Skeletal muscle satellite cell (primary cell): ENCODE measurements around the gene WNT3A.

Experiments
- H3K27me3 ChIP-seq: 2 replicates; pipeline ENCODE4 v1.7.0; 2013; ENCODE audit warnings: low read length; ENCODE audit not compliant: control insufficient read depth, insufficient read depth
- H3K36me3 ChIP-seq: 2 replicates; pipeline ENCODE4 v1.7.0; 2013; ENCODE audit warnings: mild to moderate bottlenecking, control low read depth, low read length; ENCODE audit not compliant: insufficient read depth
- H3K4me1 ChIP-seq: 2 replicates; pipeline ENCODE4 v1.7.0; 2013; ENCODE audit warnings: low read length; ENCODE audit not compliant: control insufficient read depth, insufficient read depth
- H3K4me2 ChIP-seq: 2 replicates; pipeline ENCODE4 v1.7.0; 2013; ENCODE audit warnings: mild to moderate bottlenecking, low read length
- H3K4me3 ChIP-seq: 2 replicates; pipeline ENCODE4 v1.7.0; 2013; ENCODE audit warnings: low read length
- H3K9ac ChIP-seq: 2 replicates; pipeline ENCODE4 v1.7.0; 2013; ENCODE audit warnings: mild to moderate bottlenecking, low read depth, low read length, moderate library complexity
- H3K9me3 ChIP-seq: replicated peaks from 2 replicates; pipeline ENCODE4 v1.7.0; 2013; ENCODE audit warnings: mild to moderate bottlenecking, control low read depth, low read length

Gene WNT3A

GRCh38 chr1:228039006-228039903 lies 32.5 kb downstream of the WNT3A start:
- no peaks in the 10 kb centered on the region for H3K36me3 ChIP-seq
- no peaks in the 10 kb centered on the region for H3K4me1 ChIP-seq
- no peaks in the 10 kb centered on the region for H3K9me3 ChIP-seq
- no peak overlapping the region for H3K4me3 ChIP-seq
- no peak overlapping the region for H3K9ac ChIP-seq
- H3K27me3 ChIP-seq = peaks cover 42% of the 10 kb centered on the region
- no peak overlapping the region for H3K4me2 ChIP-seq

GRCh38 chr1:228039986-228040385 lies 33.2 kb downstream of the WNT3A start:
- H3K4me3 ChIP-seq = no peak overlapping the region
- H3K9ac ChIP-seq = no peak overlapping the region
- H3K4me1 ChIP-seq = no peaks in the 10 kb centered on the region
- peaks cover 47% of the 10 kb centered on the region for H3K27me3 ChIP-seq
- H3K36me3 ChIP-seq = no peaks in the 10 kb centered on the region
- no peaks in the 10 kb centered on the region for H3K9me3 ChIP-seq
- H3K4me2 ChIP-seq = no peak overlapping the region

GRCh38 chr1:228041316-228041715 lies 34.5 kb downstream of the WNT3A start:
- no peaks in the 10 kb centered on the region for H3K4me1 ChIP-seq
- no peaks in the 10 kb centered on the region for H3K9me3 ChIP-seq
- H3K4me3 ChIP-seq = no peak overlapping the region
- H3K4me2 ChIP-seq = no peak overlapping the region
- H3K36me3 ChIP-seq = no peaks in the 10 kb centered on the region
- no peak overlapping the region for H3K9ac ChIP-seq
- H3K27me3 ChIP-seq = peaks cover 43% of the 10 kb centered on the region

GRCh38 chr1:228042508-228042907 lies 35.7 kb downstream of the WNT3A start:
- H3K4me2 ChIP-seq = no peak overlapping the region
- H3K4me3 ChIP-seq = no peak overlapping the region
- H3K4me1 ChIP-seq = no peaks in the 10 kb centered on the region
- H3K9me3 ChIP-seq = no peaks in the 10 kb centered on the region
- no peak overlapping the region for H3K9ac ChIP-seq
- H3K27me3 ChIP-seq = peaks cover 39% of the 10 kb centered on the region
- no peaks in the 10 kb centered on the region for H3K36me3 ChIP-seq

GRCh38 chr1:228043281-228043848 lies 36.6 kb downstream of the WNT3A start:
- H3K9ac ChIP-seq = no peak overlapping the region
- H3K4me1 ChIP-seq = no peaks in the 10 kb centered on the region
- H3K4me3 ChIP-seq = no peak overlapping the region
- H3K4me2 ChIP-seq = no peak overlapping the region
- no peaks in the 10 kb centered on the region for H3K9me3 ChIP-seq
- H3K36me3 ChIP-seq = no peaks in the 10 kb centered on the region
- H3K27me3 ChIP-seq = peaks cover 38% of the 10 kb centered on the region

- H3K36me3 ChIP-seq = no peaks in the 10 kb centered on the region
- no peaks in the 10 kb centered on the region for H3K4me1 ChIP-seq
- H3K4me2 ChIP-seq = no peak overlapping the region
- no peaks in the 10 kb centered on the region for H3K9me3 ChIP-seq
- H3K9ac ChIP-seq = no peak overlapping the region
- H3K4me3 ChIP-seq = no peak overlapping the region
- peaks cover 28% of the 10 kb centered on the region for H3K27me3 ChIP-seq
Measured at GRCh38 chr1:228044961-228045360, 38.2 kb downstream of the WNT3A start.

GRCh38 chr1:228045405-228045804 lies 38.6 kb downstream of the WNT3A start:
- Histone ChIP-seq H3K27me3 (peaks cover 27% of the 10 kb centered on the region), H3K4me1 (no peaks in the 10 kb centered on the region), H3K4me3 (no peak overlapping the region), H3K9ac (no peak overlapping the region), H3K4me2 (no peak overlapping the region), H3K9me3 (no peaks in the 10 kb centered on the region), H3K36me3 (no peaks in the 10 kb centered on the region)

- no peaks in the 10 kb centered on the region for H3K9me3 ChIP-seq
- no peak overlapping the region for H3K4me3 ChIP-seq
- no peaks in the 10 kb centered on the region for H3K4me1 ChIP-seq
- no peaks in the 10 kb centered on the region for H3K36me3 ChIP-seq
- H3K9ac ChIP-seq = no peak overlapping the region
- no peak overlapping the region for H3K4me2 ChIP-seq
- peaks cover 26% of the 10 kb centered on the region for H3K27me3 ChIP-seq
Measured at GRCh38 chr1:228045871-228046270, 39.1 kb downstream of the WNT3A start.

GRCh38 chr1:228046421-228047182 lies 39.8 kb downstream of the WNT3A start:
- no peaks in the 10 kb centered on the region for H3K36me3 ChIP-seq
- H3K9me3 ChIP-seq = no peaks in the 10 kb centered on the region
- no peak overlapping the region for H3K4me2 ChIP-seq
- peaks cover 29% of the 10 kb centered on the region for H3K27me3 ChIP-seq
- no peaks in the 10 kb centered on the region for H3K4me1 ChIP-seq
- H3K9ac ChIP-seq = no peak overlapping the region
- H3K4me3 ChIP-seq = no peak overlapping the region

GRCh38 chr1:228047183-228047466 lies 40.3 kb downstream of the WNT3A start:
- no peaks in the 10 kb centered on the region for H3K9me3 ChIP-seq
- H3K9ac ChIP-seq = no peak overlapping the region
- no peak overlapping the region for H3K4me3 ChIP-seq
- no peaks in the 10 kb centered on the region for H3K36me3 ChIP-seq
- H3K4me1 ChIP-seq = no peaks in the 10 kb centered on the region
- no peak overlapping the region for H3K4me2 ChIP-seq
- peaks cover 30% of the 10 kb centered on the region for H3K27me3 ChIP-seq

GRCh38 chr1:228048120-228048519 lies 41.3 kb downstream of the WNT3A start:
- Histone ChIP-seq H3K9me3 (no peaks in the 10 kb centered on the region), H3K4me3 (no peak overlapping the region), H3K9ac (no peak overlapping the region), H3K36me3 (no peaks in the 10 kb centered on the region), H3K27me3 (peaks cover 38% of the 10 kb centered on the region), H3K4me1 (no peaks in the 10 kb centered on the region), H3K4me2 (no peak overlapping the region)
